ENCODE measurements around the gene PJVK. TPM values are rescaled to one million over a fixed set of nuclear protein-coding genes. Genes with fewer than 3 reads are reported as not detected.
A peak's percentile ranks its signal among the peaks of the same experiment; 100 is the strongest.

PJVK gene
- total and polyA plus RNA-seq, 2 of the 13 experiments (the other 11 are each of a cell fraction or from before 2014, with no cell fraction given) = 1.2 to 2.6 TPM

DNA sequence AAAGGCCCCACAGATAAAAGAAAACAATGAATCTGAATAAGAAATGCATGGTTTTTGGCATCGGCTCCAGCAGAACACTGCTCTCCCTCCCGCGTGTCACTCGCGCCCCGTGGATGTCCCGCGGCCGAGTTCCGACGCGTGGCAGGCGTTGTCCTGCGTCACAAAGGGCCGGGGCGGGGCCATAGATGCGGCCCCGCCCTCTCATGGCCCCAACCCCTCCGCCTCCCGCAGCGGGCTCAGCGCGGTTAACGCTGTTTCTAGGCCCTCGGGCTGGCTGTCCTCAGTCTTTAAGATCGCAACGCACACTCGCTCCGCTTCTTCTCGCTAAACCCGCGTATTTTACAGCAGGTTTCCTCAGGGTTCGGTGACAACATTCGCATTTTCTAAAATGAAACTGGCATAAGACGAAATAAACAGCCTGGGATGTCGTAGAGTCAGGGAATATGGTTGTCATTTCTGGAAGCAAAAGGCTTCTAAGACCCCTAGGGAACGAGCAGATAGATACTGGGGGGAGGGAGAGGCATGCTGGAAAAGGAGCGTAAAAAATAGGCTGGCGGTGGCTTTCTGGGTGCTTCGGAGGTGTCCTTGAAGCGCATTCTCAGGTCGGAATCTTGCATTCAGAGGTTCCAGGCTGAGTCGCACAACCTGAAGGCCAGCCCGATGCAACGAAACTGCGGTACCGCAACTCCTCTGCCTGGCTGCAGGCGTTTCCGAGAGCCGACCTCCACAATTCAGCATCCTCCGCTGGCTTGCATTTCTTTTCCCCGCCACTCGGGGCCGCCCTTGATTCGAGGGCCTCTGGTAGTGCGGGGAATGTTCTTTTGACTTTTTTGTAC lies 27.5 kb downstream of the PJVK start, which contains the start of gene FKBP7 (continued):
- TF ChIP-seq, protein P1, sequence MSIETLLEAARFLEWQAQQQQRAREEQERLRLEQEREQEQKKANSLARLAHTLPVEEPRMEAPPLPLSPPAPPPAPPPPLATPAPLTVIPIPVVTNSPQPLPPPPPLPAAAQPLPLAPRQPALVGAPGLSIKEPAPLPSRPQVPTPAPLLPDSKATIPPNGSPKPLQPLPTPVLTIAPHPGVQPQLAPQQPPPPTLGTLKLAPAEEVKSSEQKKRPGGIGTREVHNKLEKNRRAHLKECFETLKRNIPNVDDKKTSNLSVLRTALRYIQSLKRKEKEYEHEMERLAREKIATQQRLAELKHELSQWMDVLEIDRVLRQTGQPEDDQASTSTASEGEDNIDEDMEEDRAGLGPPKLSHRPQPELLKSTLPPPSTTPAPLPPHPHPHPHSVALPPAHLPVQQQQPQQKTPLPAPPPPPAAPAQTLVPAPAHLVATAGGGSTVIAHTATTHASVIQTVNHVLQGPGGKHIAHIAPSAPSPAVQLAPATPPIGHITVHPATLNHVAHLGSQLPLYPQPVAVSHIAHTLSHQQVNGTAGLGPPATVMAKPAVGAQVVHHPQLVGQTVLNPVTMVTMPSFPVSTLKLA (IDR thresholded peaks at IDR 0.05) = no peak; the same call in 1 of the 2 replicates
- TF ChIP-seq, protein P2, sequence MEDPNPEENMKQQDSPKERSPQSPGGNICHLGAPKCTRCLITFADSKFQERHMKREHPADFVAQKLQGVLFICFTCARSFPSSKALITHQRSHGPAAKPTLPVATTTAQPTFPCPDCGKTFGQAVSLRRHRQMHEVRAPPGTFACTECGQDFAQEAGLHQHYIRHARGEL (CRISPR knock-in tag; IDR thresholded peaks at IDR 0.05) = peak; percentile 95
- TF ChIP-seq, protein P3, sequence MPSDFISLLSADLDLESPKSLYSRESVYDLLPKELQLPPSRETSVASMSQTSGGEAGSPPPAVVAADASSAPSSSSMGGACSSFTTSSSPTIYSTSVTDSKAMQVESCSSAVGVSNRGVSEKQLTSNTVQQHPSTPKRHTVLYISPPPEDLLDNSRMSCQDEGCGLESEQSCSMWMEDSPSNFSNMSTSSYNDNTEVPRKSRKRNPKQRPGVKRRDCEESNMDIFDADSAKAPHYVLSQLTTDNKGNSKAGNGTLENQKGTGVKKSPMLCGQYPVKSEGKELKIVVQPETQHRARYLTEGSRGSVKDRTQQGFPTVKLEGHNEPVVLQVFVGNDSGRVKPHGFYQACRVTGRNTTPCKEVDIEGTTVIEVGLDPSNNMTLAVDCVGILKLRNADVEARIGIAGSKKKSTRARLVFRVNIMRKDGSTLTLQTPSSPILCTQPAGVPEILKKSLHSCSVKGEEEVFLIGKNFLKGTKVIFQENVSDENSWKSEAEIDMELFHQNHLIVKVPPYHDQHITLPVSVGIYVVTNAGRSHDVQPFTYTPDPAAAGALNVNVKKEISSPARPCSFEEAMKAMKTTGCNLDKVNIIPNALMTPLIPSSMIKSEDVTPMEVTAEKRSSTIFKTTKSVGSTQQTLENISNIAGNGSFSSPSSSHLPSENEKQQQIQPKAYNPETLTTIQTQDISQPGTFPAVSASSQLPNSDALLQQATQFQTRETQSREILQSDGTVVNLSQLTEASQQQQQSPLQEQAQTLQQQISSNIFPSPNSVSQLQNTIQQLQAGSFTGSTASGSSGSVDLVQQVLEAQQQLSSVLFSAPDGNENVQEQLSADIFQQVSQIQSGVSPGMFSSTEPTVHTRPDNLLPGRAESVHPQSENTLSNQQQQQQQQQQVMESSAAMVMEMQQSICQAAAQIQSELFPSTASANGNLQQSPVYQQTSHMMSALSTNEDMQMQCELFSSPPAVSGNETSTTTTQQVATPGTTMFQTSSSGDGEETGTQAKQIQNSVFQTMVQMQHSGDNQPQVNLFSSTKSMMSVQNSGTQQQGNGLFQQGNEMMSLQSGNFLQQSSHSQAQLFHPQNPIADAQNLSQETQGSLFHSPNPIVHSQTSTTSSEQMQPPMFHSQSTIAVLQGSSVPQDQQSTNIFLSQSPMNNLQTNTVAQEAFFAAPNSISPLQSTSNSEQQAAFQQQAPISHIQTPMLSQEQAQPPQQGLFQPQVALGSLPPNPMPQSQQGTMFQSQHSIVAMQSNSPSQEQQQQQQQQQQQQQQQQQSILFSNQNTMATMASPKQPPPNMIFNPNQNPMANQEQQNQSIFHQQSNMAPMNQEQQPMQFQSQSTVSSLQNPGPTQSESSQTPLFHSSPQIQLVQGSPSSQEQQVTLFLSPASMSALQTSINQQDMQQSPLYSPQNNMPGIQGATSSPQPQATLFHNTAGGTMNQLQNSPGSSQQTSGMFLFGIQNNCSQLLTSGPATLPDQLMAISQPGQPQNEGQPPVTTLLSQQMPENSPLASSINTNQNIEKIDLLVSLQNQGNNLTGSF (CRISPR knock-in tag; IDR thresholded peaks at IDR 0.05) = 0 out of 2 replicates have a peak, but pooled peaks have one; percentile 69
- 0 out of 2 replicates have a peak, but pooled peaks have one; percentile 25 for TF ChIP-seq DPF2 (CRISPR knock-in tag; IDR thresholded peaks at IDR 0.05; ENCODE audit: borderline replicate concordance, low read depth)
- no peak for TF ChIP-seq ZNF577 (CRISPR knock-in tag; IDR thresholded peaks at IDR 0.05; ENCODE audit: borderline replicate concordance, low read depth)
- TF ChIP-seq, protein P4, sequence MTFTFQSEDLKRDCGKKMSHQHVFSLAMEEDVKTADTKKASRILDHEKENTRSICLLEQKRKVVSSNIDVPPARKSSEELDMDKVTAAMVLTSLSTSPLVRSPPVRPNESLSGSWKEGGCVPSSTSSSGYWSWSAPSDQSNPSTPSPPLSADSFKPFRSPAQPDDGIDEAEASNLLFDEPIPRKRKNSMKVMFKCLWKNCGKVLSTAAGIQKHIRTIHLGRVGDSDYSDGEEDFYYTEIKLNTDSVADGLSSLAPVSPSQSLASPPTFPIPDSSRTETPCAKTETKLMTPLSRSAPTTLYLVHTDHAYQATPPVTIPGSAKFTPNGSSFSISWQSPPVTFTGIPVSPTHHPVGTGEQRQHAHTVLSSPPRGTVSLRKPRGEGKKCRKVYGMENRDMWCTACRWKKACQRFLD (CRISPR knock-in tag; IDR thresholded peaks at IDR 0.05; ENCODE audit: borderline replicate concordance) = no peak
- peak; percentile 63; the same call in 1 of the 2 replicates for TF ChIP-seq ZNF564 (CRISPR knock-in tag; IDR thresholded peaks at IDR 0.05)
- peak; percentile 81 for TF ChIP-seq KDM2A (CRISPR knock-in tag; IDR thresholded peaks at IDR 0.05; ENCODE audit: borderline replicate concordance, low read depth)
